Neural crest cell (in vitro differentiated cells): ENCODE measurements around the gene RAD18. TPM values are rescaled to one million over a fixed set of nuclear protein-coding genes. Genes with fewer than 3 reads are reported as not detected.

ENCODE experiments used
- DNase-seq: peaks from one replicate; pipeline ENCODE4 v3.0.0; 2021; ENCODE audit warnings: low read depth, mixed read lengths, low spot score
- H3K27ac Mint-ChIP-seq: one replicate; pipeline ENCODE4 v1.8.0; 2021; ENCODE audit warnings: mild to moderate bottlenecking, mixed read lengths; ENCODE audit not compliant: unreplicated experiment
- H3K27me3 Mint-ChIP-seq: 2 replicates; pipeline ENCODE4 v1.8.0; 2021; ENCODE audit warnings: low read depth, mild to moderate bottlenecking, mixed read lengths
- H3K36me3 Mint-ChIP-seq: 2 replicates; pipeline ENCODE4 v1.8.0; 2021; ENCODE audit warnings: low read depth, mild to moderate bottlenecking, mixed read lengths
- H3K4me1 Mint-ChIP-seq: 2 replicates; pipeline ENCODE4 v1.8.0; 2021; ENCODE audit warnings: mixed read lengths
- H3K4me3 Mint-ChIP-seq: one replicate; pipeline ENCODE4 v1.8.0; 2021; ENCODE audit warnings: mild to moderate bottlenecking, mixed read lengths
- H3K9me3 Mint-ChIP-seq: 2 replicates; pipeline ENCODE4 v1.8.0; 2021; ENCODE audit warnings: mixed read lengths
- total RNA-seq: library from RNA; stranded (reverse); gene quantifications from 2 replicates; pipeline ENCODE4 v1.2.1, GENCODE V29; 2021
- TF ChIP-seq, protein P1 (sequence below): fragments of 200-600 bp; sonication (generic); conservative IDR thresholded peaks from 2 replicates; pipeline ENCODE4 v1.5.0; 2021; ENCODE audit warnings: antibody characterized with exemption, mild to moderate bottlenecking

The RAD18 gene
- total RNA-seq, 1 donor from 2014 or later: 36.3 TPM

GRCh38 chr3:8854656-8855055, 108.6 kb downstream of the RAD18 start:
- Mint-ChIP-seq H3K27me3 (no peaks in the 10 kb centered on the region), H3K4me1 (no peaks in the 10 kb centered on the region), H3K9me3 (no peaks in the 10 kb centered on the region), H3K36me3 (peaks cover 5% of the 10 kb centered on the region), H3K4me3 (no peak overlapping the region), H3K27ac (no peak overlapping the region)
- no peak for DNase-seq
- TF ChIP-seq, protein P1, sequence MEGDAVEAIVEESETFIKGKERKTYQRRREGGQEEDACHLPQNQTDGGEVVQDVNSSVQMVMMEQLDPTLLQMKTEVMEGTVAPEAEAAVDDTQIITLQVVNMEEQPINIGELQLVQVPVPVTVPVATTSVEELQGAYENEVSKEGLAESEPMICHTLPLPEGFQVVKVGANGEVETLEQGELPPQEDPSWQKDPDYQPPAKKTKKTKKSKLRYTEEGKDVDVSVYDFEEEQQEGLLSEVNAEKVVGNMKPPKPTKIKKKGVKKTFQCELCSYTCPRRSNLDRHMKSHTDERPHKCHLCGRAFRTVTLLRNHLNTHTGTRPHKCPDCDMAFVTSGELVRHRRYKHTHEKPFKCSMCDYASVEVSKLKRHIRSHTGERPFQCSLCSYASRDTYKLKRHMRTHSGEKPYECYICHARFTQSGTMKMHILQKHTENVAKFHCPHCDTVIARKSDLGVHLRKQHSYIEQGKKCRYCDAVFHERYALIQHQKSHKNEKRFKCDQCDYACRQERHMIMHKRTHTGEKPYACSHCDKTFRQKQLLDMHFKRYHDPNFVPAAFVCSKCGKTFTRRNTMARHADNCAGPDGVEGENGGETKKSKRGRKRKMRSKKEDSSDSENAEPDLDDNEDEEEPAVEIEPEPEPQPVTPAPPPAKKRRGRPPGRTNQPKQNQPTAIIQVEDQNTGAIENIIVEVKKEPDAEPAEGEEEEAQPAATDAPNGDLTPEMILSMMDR: no peak

GRCh38 chr3:8853081-8853480, 110.2 kb downstream of the RAD18 start:
- TF ChIP-seq, protein P1: no peak
- no peaks in the 10 kb centered on the region for H3K9me3 Mint-ChIP-seq
- no peak for DNase-seq
- H3K36me3 Mint-ChIP-seq: peaks cover 3% of the 10 kb centered on the region
- no peak overlapping the region for H3K27ac Mint-ChIP-seq
- H3K4me1 Mint-ChIP-seq: no peaks in the 10 kb centered on the region
- no peak overlapping the region for H3K4me3 Mint-ChIP-seq
- H3K27me3 Mint-ChIP-seq: no peaks in the 10 kb centered on the region

DNA sequence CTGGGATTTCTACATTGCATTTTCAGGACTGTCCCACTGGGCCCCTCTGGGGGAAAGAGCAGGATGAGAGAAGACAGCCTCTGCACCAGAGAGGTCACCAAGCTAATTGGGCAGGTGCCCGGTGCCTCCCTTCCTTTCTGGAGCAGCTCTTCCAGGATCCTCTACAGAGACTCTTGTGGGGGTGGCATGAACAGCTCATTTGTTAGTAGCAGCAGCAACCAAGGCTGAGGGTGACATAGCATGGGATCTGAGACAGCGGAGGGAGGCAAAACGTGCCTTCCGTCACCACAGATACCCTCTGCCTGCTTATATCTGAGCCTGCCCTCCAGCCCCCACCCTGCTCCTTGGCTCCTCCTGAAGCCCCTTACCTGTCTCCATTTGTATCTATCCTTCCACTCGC, 110.8 kb downstream of the RAD18 start:
- no peak overlapping the region for H3K27ac Mint-ChIP-seq
- no peak overlapping the region for H3K4me3 Mint-ChIP-seq
- no peak for DNase-seq
- H3K36me3 Mint-ChIP-seq: peaks cover 3% of the 10 kb centered on the region
- no peaks in the 10 kb centered on the region for H3K4me1 Mint-ChIP-seq
- H3K9me3 Mint-ChIP-seq: no peaks in the 10 kb centered on the region
- TF ChIP-seq, protein P1: no peak
- no peaks in the 10 kb centered on the region for H3K27me3 Mint-ChIP-seq

DNA sequence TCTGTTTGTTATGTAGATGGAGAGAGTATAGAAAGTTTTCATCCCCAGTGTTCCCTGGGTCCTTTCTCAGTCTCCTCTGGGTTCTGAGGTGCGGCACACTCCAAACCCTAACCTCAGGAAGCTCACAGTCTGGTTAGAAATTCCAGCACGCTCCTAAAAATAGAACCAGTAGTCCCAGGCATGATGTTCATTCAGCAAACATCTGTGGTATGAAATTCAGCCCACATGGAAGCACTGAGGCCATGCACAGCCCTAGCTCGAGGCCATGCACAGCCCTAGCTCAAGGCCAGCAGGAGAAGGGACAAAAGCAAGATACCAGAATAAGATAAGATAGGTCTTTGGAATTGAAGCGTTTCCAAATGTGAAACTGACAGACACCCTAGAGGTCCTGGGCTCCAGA, 111.6 kb downstream of the RAD18 start:
- Mint-ChIP-seq H3K9me3 (no peaks in the 10 kb centered on the region), H3K27ac (no peak overlapping the region), H3K4me3 (no peak overlapping the region), H3K4me1 (no peaks in the 10 kb centered on the region), H3K36me3 (peaks cover 3% of the 10 kb centered on the region), H3K27me3 (no peaks in the 10 kb centered on the region)
- no peak for DNase-seq
- TF ChIP-seq, protein P1: no peak

DNA sequence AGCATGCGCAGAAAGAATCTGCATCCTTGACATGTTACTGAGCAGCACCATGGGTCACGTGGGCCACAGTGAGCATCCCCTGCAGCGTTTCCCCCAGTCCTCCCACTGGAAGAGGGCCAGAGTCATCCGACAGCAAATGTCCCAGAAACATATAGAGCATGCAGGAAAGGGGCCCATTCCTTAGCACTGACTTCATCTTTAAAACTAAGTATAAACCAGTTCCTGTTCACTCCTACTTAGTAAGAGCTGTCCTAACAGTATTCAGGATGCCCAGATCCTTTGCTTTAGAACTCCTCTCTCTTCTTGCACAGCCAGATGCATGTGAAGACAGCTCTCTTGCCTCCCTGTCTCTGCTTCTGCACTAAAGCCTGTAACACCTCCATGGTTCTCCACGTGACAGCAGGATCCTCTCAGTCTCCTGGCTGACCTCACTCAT, 114.6 kb downstream of the RAD18 start:
- Mint-ChIP-seq H3K4me1 (no peaks in the 10 kb centered on the region), H3K36me3 (peaks cover 6% of the 10 kb centered on the region), H3K9me3 (no peaks in the 10 kb centered on the region), H3K4me3 (no peak overlapping the region), H3K27me3 (no peaks in the 10 kb centered on the region), H3K27ac (no peak overlapping the region)
- no peak for DNase-seq
- TF ChIP-seq, protein P1: no peak

- no peak overlapping the region for H3K4me3 Mint-ChIP-seq
- H3K27me3 Mint-ChIP-seq: no peaks in the 10 kb centered on the region
- H3K4me1 Mint-ChIP-seq: no peaks in the 10 kb centered on the region
- DNase-seq: no peak
- no peak overlapping the region for H3K27ac Mint-ChIP-seq
- TF ChIP-seq, protein P1: no peak
- peaks cover 6% of the 10 kb centered on the region for H3K36me3 Mint-ChIP-seq
- no peaks in the 10 kb centered on the region for H3K9me3 Mint-ChIP-seq
These were observed 116.0 kb downstream of the RAD18 start for GRCh38 chr3:8847317-8847716.
